ENCODE measurements around the gene BBS4.

BBS4 gene

GRCh38 chr15:72671525-72671924, 14.5 kb upstream of the BBS4 start:
- no peaks in the 10 kb centered on the region for H3K9me2 ChIP-seq (replicated peaks; ENCODE audit: control insufficient read depth, low read length)
- H3K9me3 ChIP-seq (ENCODE audit: control insufficient read depth, insufficient read depth, low read length), result no peaks in the 10 kb centered on the region
- no peaks in the 10 kb centered on the region for H3K36me3 ChIP-seq (ENCODE audit: control insufficient read depth, low read length)
- H3K27ac ChIP-seq (ENCODE audit: low read depth, low read length), result no peak overlapping the region
- peaks cover 22% of the 10 kb centered on the region for H3K27me3 ChIP-seq (ENCODE audit: control insufficient read depth, low read length)
- H3K79me2 ChIP-seq (ENCODE audit: control insufficient read depth, low read length), result no peaks in the 10 kb centered on the region
- H4K20me1 ChIP-seq (ENCODE audit: control insufficient read depth, insufficient read depth, low read depth, low read length), result no peaks in the 10 kb centered on the region
- TF ChIP-seq EZH2phosphoT487 (IDR thresholded peaks at IDR 0.05; ENCODE audit: borderline replicate concordance, low read length), result no peak
- TF ChIP-seq, protein P1, sequence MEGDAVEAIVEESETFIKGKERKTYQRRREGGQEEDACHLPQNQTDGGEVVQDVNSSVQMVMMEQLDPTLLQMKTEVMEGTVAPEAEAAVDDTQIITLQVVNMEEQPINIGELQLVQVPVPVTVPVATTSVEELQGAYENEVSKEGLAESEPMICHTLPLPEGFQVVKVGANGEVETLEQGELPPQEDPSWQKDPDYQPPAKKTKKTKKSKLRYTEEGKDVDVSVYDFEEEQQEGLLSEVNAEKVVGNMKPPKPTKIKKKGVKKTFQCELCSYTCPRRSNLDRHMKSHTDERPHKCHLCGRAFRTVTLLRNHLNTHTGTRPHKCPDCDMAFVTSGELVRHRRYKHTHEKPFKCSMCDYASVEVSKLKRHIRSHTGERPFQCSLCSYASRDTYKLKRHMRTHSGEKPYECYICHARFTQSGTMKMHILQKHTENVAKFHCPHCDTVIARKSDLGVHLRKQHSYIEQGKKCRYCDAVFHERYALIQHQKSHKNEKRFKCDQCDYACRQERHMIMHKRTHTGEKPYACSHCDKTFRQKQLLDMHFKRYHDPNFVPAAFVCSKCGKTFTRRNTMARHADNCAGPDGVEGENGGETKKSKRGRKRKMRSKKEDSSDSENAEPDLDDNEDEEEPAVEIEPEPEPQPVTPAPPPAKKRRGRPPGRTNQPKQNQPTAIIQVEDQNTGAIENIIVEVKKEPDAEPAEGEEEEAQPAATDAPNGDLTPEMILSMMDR (IDR thresholded peaks at IDR 0.05; ENCODE audit: low read depth, low read length, poor library complexity, severe bottlenecking), result no peak
- peaks cover 4% of the 10 kb centered on the region for H3K4me1 ChIP-seq (ENCODE audit: control insufficient read depth, low read length)
- no peak overlapping the region for H3K4me2 ChIP-seq (ENCODE audit: low read length)
- H3K4me3 ChIP-seq (ENCODE audit: low read length), result no peak overlapping the region
- no peaks in the 10 kb centered on the region for H3F3A ChIP-seq (ENCODE audit: control insufficient read depth, insufficient read depth)

DNA sequence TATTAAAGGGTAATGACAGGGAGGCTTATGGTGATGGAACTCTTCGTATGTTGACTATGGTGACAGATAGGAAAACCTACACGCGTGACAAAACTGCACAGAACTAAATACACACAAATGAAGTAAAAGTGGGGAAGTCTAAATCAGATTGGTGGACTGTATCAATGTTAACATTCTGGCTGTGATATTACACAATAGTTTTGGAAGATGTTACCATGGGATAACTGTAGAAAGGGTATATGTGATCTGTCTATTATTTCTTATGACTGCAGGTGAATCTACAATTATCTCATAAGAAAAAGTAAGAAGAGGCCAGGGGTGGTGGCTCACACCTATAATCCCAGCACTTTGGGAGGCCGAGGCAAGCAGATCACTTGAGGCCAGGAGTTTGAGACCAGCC, 9.2 kb upstream of the BBS4 start:
- TF ChIP-seq EZH2phosphoT487 (IDR thresholded peaks at IDR 0.05; ENCODE audit: borderline replicate concordance, low read length), result no peak
- TF ChIP-seq, protein P1 (IDR thresholded peaks at IDR 0.05; ENCODE audit: low read depth, low read length, poor library complexity, severe bottlenecking), result no peak
- no peaks in the 10 kb centered on the region for H3K36me3 ChIP-seq (ENCODE audit: control insufficient read depth, low read length)
- H3K4me2 ChIP-seq (ENCODE audit: low read length), result no peak overlapping the region
- no peak overlapping the region for H3K4me3 ChIP-seq (ENCODE audit: low read length)
- H4K20me1 ChIP-seq (ENCODE audit: control insufficient read depth, insufficient read depth, low read depth, low read length), result no peaks in the 10 kb centered on the region
- H3K27ac ChIP-seq (ENCODE audit: low read depth, low read length), result no peak overlapping the region
- H3K4me1 ChIP-seq (ENCODE audit: control insufficient read depth, low read length), result no peaks in the 10 kb centered on the region
- no peaks in the 10 kb centered on the region for H3F3A ChIP-seq (ENCODE audit: control insufficient read depth, insufficient read depth)
- no peaks in the 10 kb centered on the region for H3K9me2 ChIP-seq (replicated peaks; ENCODE audit: control insufficient read depth, low read length)
- no peaks in the 10 kb centered on the region for H3K79me2 ChIP-seq (ENCODE audit: control insufficient read depth, low read length)
- H3K27me3 ChIP-seq (ENCODE audit: control insufficient read depth, low read length), result peaks cover 39% of the 10 kb centered on the region
- no peaks in the 10 kb centered on the region for H3K9me3 ChIP-seq (ENCODE audit: control insufficient read depth, insufficient read depth, low read length)

DNA sequence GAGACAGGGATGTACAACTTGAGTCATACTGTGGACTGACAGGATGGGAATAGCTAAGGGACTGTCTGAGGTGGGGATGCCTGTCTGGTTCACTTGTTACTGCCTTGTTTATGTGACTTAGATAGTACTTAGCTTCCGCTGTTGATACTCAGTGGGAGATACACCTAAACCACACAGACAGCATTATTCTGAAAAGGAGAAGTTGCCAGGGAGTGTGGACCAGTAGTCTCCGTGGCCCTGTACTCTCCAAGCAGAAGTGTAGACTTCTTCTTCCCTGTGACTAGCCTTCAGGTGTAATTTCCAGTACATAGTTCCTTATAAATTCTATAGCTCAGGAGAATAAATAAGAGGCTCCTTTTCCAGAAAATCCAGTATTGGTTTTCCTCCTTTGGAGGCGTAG, 5.1 kb upstream of the BBS4 start:
- no peaks in the 10 kb centered on the region for H3K9me2 ChIP-seq (replicated peaks; ENCODE audit: control insufficient read depth, low read length)
- H3K36me3 ChIP-seq (ENCODE audit: control insufficient read depth, low read length), result no peaks in the 10 kb centered on the region
- H4K20me1 ChIP-seq (ENCODE audit: control insufficient read depth, insufficient read depth, low read depth, low read length), result no peaks in the 10 kb centered on the region
- TF ChIP-seq EZH2phosphoT487 (IDR thresholded peaks at IDR 0.05; ENCODE audit: borderline replicate concordance, low read length), result no peak
- TF ChIP-seq, protein P1 (IDR thresholded peaks at IDR 0.05; ENCODE audit: low read depth, low read length, poor library complexity, severe bottlenecking), result no peak
- H3K27me3 ChIP-seq (ENCODE audit: control insufficient read depth, low read length), result peaks cover 26% of the 10 kb centered on the region
- no peaks in the 10 kb centered on the region for H3K9me3 ChIP-seq (ENCODE audit: control insufficient read depth, insufficient read depth, low read length)
- H3K4me2 ChIP-seq (ENCODE audit: low read length), result no peak overlapping the region
- peaks cover 8% of the 10 kb centered on the region for H3K4me1 ChIP-seq (ENCODE audit: control insufficient read depth, low read length)
- H3K4me3 ChIP-seq (ENCODE audit: low read length), result no peak overlapping the region
- no peak overlapping the region for H3K27ac ChIP-seq (ENCODE audit: low read depth, low read length)
- no peaks in the 10 kb centered on the region for H3F3A ChIP-seq (ENCODE audit: control insufficient read depth, insufficient read depth)
- H3K79me2 ChIP-seq (ENCODE audit: control insufficient read depth, low read length), result no peaks in the 10 kb centered on the region

- H3K4me1 ChIP-seq (ENCODE audit: control insufficient read depth, low read length), result peaks cover 12% of the 10 kb centered on the region
- no peak overlapping the region for H3K4me2 ChIP-seq (ENCODE audit: low read length)
- H3K79me2 ChIP-seq (ENCODE audit: control insufficient read depth, low read length), result peaks cover 5% of the 10 kb centered on the region
- no peaks in the 10 kb centered on the region for H3K9me3 ChIP-seq (ENCODE audit: control insufficient read depth, insufficient read depth, low read length)
- no peaks in the 10 kb centered on the region for H3K9me2 ChIP-seq (replicated peaks; ENCODE audit: control insufficient read depth, low read length)
- TF ChIP-seq, protein P1 (IDR thresholded peaks at IDR 0.05; ENCODE audit: low read depth, low read length, poor library complexity, severe bottlenecking), result no peak
- no peak for TF ChIP-seq EZH2phosphoT487 (IDR thresholded peaks at IDR 0.05; ENCODE audit: borderline replicate concordance, low read length)
- no peaks in the 10 kb centered on the region for H3K36me3 ChIP-seq (ENCODE audit: control insufficient read depth, low read length)
- peaks cover 22% of the 10 kb centered on the region for H3K27me3 ChIP-seq (ENCODE audit: control insufficient read depth, low read length)
- no peak overlapping the region for H3K27ac ChIP-seq (ENCODE audit: low read depth, low read length)
- H3K4me3 ChIP-seq (ENCODE audit: low read length), result no peak overlapping the region
- H4K20me1 ChIP-seq (ENCODE audit: control insufficient read depth, insufficient read depth, low read depth, low read length), result no peaks in the 10 kb centered on the region
- H3F3A ChIP-seq (ENCODE audit: control insufficient read depth, insufficient read depth), result no peaks in the 10 kb centered on the region
These were observed 3.2 kb upstream of the BBS4 start for GRCh38 chr15:72682772-72683171.

All from DOHH2 (cell line).